ENCODE data around the gene FRMD5.

GRCh38 chr15:44149224-44149623, 45.8 kb downstream of the FRMD5 start:
- no peak for TF ChIP-seq CTCF (IDR thresholded peaks at IDR 0.05)
- TF ChIP-seq POLR2A (IDR thresholded peaks at IDR 0.05) = no peak
